NCI-H2107 treated with DMSO at 0.1 percent for 48 hours (cell line): Measurements from ENCODE around the gene MYH7.
"Not testable (repeated sequence)": the region's sequence is repeated elsewhere in the genome, so short reads cannot be mapped to it uniquely, and the experiment has no call there.

Source experiments
- DNase-seq: peaks from one replicate; lab custom pipeline; 2025; ENCODE audit not compliant: unreplicated experiment; lab: John Stamatoyannopoulos, UW

Gene MYH7

GRCh38 chr14:23408307-23408630 lies 27.2 kb downstream of the MYH7 start:
- DNase-seq: no peak

GRCh38 chr14:23407516-23408306 lies 27.7 kb downstream of the MYH7 start, which contains the start of gene MYH6:
TSS of gene MYH6 (minus strand) at chr14:23408273. CDS start at chr14:23407223, 1,050 bp downstream.
- no peak for DNase-seq

- DNase-seq: no peak
These were observed 28.6 kb downstream of the MYH7 start for GRCh38 chr14:23406725-23407355.

- peak; percentile 99 for DNase-seq
These were observed 29.2 kb downstream of the MYH7 start for GRCh38 chr14:23406244-23406643.

GRCh38 chr14:23405516-23406025 lies 29.9 kb downstream of the MYH7 start:
- DNase-seq: no peak

- no peak for DNase-seq
These were observed 30.4 kb downstream of the MYH7 start for GRCh38 chr14:23405096-23405495.

- no peak for DNase-seq
These were observed 31.0 kb downstream of the MYH7 start for GRCh38 chr14:23404331-23404900.

- no peak for DNase-seq
These were observed 31.6 kb downstream of the MYH7 start for GRCh38 chr14:23403908-23404307.

GRCh38 chr14:23403139-23403438 lies 32.4 kb downstream of the MYH7 start:
- DNase-seq: no peak

- DNase-seq: no peak
These were observed 32.9 kb downstream of the MYH7 start for GRCh38 chr14:23402296-23403138.

- DNase-seq: no peak
These were observed 34.2 kb downstream of the MYH7 start for GRCh38 chr14:23401291-23401690.

GRCh38 chr14:23400496-23401149 lies 34.8 kb downstream of the MYH7 start:
- not testable (repeated sequence) for DNase-seq

GRCh38 chr14:23399591-23399990 lies 35.9 kb downstream of the MYH7 start:
- DNase-seq: no peak

GRCh38 chr14:23399136-23399535 lies 36.3 kb downstream of the MYH7 start:
- DNase-seq: no peak

- DNase-seq: peak; percentile 99
These were observed 37.1 kb downstream of the MYH7 start for GRCh38 chr14:23398348-23398747.

- DNase-seq: no peak
These were observed 38.6 kb downstream of the MYH7 start for GRCh38 chr14:23396781-23397407.

GRCh38 chr14:23396126-23396525 lies 39.3 kb downstream of the MYH7 start:
- DNase-seq: no peak

GRCh38 chr14:23392613-23393012 lies 42.8 kb downstream of the MYH7 start:
- no peak for DNase-seq

GRCh38 chr14:23389871-23390270 lies 45.6 kb downstream of the MYH7 start:
- DNase-seq: not testable (repeated sequence)

- DNase-seq: no peak
These were observed 46.1 kb downstream of the MYH7 start for GRCh38 chr14:23389396-23389795.
